ENCODE measurements around the gene RAB6B.
A peak's percentile ranks its signal among the peaks of the same experiment; 100 is the strongest.
"Not testable (repeated sequence)": the region's sequence is repeated elsewhere in the genome, so short reads cannot be mapped to it uniquely, and the experiment has no call there.

Gene RAB6B

GRCh38 chr3:133805702-133806475 lies 89.8 kb downstream of the RAB6B start, which contains the start of gene SRPRB:
Gene SRPRB (plus strand): TSS chr3:133805815. CDS start chr3:133805849, 34 bp downstream.
- DNase-seq (ENCODE audit: low read depth in 2 of 2): peak; percentile 93 to 95

DNA sequence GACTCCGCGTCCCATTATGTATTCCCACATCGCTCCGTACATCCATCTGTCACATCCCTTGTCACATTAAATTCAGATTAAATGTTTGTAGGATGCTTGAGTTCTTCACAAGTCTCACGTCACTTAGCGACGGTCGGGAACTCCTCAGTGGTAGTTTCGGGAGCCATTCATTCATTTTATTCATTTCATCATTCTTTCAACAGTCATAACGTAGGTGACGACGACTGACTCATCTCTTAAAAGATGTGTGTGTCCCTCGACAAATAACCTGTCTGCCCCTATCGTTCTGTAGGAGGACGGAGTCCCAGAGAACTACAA lies 90.3 kb downstream of the RAB6B start:
- DNase-seq (ENCODE audit: low read depth in 2 of 2): no peak

DNA sequence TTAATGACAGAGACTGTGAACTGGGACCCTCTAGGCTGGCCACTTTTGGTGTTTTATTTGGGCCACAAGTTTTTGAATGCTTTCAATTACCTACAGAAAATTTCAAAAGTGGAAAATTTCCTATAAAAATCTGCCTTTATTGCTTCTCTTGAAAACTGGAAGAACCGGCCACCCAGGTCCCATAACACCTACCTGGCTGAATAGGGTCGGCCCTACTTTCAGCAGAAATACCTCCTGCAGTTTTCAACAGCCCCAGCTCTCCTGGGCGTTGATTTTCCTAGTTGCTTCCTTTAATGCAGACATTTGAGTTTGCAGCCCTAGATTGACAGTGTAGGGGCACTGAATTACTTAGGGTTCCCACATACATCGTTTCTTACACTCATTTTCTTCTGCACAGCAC lies 90.8 kb downstream of the RAB6B start:
- DNase-seq (ENCODE audit: low read depth in 2 of 2): no peak

DNA sequence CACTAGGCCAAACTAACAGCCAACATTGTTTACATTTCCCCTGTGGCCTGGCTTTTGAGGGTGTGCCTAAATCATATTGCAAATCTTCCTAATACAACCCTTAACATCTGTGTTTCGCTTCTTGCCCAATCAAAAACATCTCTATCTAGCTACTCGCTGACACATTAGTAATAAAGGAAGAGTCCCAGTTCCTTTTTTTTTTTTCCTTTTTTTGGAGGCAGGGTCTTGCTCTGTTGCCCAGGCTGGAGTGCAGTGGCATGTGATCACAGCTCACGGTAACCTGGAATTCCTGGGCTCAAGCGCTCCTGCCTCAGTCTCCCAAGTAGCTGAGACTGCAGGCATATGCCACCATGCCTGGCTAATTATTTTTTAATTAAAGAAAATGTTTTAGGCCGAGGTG lies 92.2 kb downstream of the RAB6B start:
- DNase-seq (ENCODE audit: low read depth in 2 of 2): no peak

DNA sequence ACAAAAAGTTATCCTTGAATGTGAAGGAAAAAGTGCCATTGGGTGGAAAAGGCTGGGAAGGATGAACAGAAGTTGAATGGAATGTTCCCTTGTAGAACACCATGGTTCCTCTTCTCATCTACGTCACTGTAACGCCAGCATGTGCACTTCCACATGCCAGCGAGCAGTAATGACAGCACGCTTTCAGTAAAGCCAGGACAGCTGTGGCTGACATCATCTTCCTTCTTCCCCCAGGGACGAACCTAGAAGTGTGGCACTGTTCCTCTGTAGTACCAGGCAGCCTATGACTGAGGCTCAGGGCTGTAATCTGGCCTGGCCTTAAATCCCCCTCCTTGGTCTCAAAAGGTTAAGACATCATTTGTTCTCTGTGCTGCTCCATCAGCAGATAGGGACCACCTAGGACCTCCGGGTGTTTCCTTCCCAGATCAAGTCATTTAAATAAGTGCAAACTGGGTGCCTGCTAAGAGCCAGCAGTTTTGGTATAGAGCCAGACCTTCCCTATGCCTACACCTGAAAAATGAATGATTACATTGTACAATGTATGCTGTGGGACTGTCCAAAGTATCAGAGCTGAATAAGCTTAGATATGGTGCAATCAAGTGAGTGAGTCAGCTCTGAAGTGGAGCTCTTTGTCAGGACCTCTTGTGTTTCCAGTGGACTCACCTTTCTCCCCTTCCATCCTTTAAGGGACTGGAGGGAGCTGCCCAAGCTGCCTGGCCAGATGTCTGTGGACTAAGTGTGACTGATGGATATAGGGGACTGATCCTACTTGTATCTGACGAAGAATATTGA lies 95.7 kb downstream of the RAB6B start:
- DNase-seq (ENCODE audit: low read depth in 2 of 2): no peak

- no peak for DNase-seq (ENCODE audit: low read depth in 2 of 2)
These were observed 98.1 kb downstream of the RAB6B start for GRCh38 chr3:133797396-133798105.

DNA sequence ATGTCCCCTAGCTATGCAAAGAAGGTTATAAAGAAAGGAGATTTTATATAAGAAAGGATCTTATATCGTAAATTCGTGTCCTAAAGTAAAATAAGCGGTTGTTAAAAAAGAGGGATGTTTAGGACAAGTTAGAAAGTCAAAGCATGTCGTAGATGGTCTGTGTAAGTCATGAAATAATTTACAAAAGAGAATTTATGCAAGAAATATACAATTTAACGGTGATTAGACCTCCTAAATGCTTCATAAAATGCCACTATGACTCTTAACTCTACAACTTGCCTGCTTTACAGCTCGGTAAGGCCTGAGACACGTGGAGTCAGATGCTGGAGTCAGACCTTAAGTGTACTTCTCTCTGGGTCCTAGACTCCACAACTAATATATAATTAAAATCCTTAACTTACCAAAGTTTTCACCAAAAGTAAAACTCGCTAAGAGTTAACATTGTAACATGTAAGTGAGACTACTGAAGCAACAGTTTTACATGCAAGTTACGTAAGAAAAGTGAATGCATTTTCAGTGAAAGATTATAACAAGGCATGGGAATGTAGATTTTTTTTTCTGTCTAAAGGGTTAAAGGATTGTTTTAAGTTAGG lies 103.4 kb downstream of the RAB6B start:
- DNase-seq (ENCODE audit: low read depth in 2 of 2): no peak

DNA sequence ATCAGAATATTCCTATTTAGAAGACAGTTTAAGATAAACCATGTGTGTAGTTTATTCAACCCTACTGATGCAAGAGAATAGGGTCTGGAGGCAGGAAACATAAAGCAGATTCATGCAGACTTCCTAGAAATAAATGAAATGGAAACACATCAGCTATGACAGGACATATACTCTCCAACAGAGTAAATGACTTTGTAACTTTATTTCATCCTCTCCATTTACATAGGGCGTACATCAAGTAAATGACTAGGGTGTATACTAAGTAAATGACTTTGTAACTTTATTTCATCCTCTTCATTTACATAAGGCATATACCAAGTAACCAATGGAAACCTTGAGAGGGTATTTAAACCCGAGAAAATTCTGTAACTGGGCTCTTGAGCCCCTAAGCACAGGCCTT lies 107.7 kb downstream of the RAB6B start:
- DNase-seq (ENCODE audit: low read depth in 2 of 2): no peak

DNA sequence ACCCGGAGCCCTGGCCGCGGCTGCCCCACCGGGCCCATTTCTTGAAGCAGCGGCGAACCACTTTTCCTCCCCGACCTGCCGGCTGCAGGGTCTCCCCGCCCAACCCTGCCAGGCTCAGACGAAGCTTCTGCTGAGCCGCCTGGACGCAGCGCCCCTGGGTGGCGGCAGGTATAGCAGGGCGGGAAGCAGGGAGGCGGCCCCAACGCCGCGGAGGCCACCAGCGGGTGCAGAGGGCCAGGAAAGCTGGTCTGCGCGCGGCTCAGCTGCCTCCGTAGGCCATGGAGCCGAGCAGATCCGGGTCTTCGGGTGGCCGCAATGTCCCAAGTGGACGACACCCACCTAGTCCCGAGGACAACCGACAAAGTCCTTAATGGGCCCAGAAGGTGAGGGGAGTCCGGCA lies 111.9 kb downstream of the RAB6B start:
- no peak for DNase-seq (ENCODE audit: low read depth in 2 of 2)

DNA sequence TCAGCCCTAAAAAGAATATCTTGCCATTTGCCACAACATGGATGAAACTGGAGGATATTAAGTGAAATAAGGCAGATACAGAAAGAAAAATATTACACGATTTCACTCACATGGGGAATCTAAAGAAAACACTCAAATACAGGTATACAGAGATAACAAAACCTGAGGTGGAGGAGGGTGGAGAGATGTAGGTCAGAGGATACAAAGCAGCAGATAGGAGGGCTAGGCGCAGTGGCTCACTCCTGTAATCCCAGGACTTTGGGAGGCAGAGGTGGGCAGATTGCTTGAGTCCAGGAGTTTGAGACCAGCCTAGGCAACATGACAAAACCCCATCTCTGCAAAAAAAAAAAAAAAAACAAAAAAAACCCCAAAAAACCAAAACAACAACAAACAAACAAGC lies 113.2 kb downstream of the RAB6B start:
- DNase-seq (ENCODE audit: low read depth in 2 of 2): no peak

GRCh38 chr3:133781570-133781969 lies 114.1 kb downstream of the RAB6B start:
- DNase-seq (ENCODE audit: low read depth in 2 of 2): no peak

DNA sequence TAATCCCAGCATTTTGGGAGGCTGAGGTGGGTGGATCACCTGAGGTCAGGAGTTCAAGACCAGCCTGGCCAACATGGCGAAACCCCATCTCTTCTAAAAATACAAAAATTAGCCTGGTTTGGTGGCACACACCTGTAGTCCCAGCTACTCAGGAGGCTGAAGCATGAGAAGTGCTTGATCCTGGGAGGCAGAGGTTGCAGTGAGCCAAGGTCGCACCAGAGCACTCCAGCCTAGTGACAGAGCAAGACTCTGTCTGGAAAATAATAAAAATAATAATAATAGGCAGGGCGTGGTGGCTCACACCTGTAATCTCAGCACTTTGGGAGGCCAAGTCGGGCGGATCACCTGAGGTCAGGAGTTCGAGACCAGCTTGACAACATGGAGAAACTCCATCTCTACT lies 114.9 kb downstream of the RAB6B start:
- not testable (repeated sequence) for DNase-seq (ENCODE audit: low read depth in 2 of 2)

- no peak for DNase-seq (ENCODE audit: low read depth in 2 of 2)
These were observed 116.0 kb downstream of the RAB6B start for GRCh38 chr3:133779626-133780203.

- no peak for DNase-seq (ENCODE audit: low read depth in 2 of 2)
These were observed 117.7 kb downstream of the RAB6B start for GRCh38 chr3:133777807-133778568.

- no peak for DNase-seq (ENCODE audit: low read depth in 2 of 2)
These were observed 118.8 kb downstream of the RAB6B start for GRCh38 chr3:133776794-133777438.

GRCh38 chr3:133775835-133776234 lies 119.8 kb downstream of the RAB6B start:
- no peak for DNase-seq (ENCODE audit: low read depth in 2 of 2)

DNA sequence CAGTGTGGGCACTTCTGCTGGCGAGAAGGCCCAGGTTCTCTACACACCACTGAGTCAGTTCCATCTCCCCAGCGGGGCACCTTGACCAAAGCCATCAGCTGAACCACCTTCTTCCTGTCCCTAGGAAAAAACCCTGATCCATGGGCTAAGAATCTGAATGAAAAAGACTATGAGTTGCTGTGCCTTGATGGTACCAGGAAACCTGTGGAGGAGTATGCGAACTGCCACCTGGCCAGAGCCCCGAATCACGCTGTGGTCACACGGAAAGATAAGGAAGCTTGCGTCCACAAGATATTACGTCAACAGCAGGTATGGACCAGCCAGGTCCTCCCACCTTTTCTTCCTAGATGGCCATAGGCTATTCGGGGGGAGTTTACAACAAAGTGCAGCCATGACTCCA lies 120.4 kb downstream of the RAB6B start:
- DNase-seq (ENCODE audit: low read depth in 2 of 2): no peak
